OCI-LY3 (cell line): Measurements from ENCODE around the gene HERPUD1.

Experiments
- H2AFZ ChIP-seq: fragments of 200-600, 300-600 bp; shearing (Covaris generic); 2 replicates; pipeline ENCODE4 v1.6.0; 2014; ENCODE audit warnings: antibody characterized with exemption, low read depth, low read length
- H3K27ac ChIP-seq: fragments of 200-600, 300-600 bp; sonication (generic); 2 replicates; pipeline ENCODE4 v1.5.1; 2014; ENCODE audit warnings: mild to moderate bottlenecking, low read length, moderate library complexity, mixed read lengths
- H3K27me3 ChIP-seq: fragments of 200-600, 300-600 bp; sonication (generic); 2 replicates; pipeline ENCODE4 v1.6.1; 2014; ENCODE audit warnings: low read depth, low read length, mixed read lengths
- H3K36me3 ChIP-seq: fragments of 200-600, 300-600 bp; sonication (generic); replicated peaks from 2 replicates; pipeline ENCODE3; 2014; ENCODE audit warnings: low read depth, low read length, mixed read lengths
- H3K4me1 ChIP-seq: fragments of 300-600, 200-600 bp; sonication (generic); 2 replicates; pipeline ENCODE4 v1.6.1; 2014; ENCODE audit warnings: low read length, mixed read lengths
- H3K4me2 ChIP-seq: fragments of 200-600, 300-600 bp; sonication (generic); 2 replicates; pipeline ENCODE4 v1.6.1; 2014; ENCODE audit warnings: low read length, mixed read lengths
- H3K4me3 ChIP-seq: fragments of 300-600, 200-600 bp; sonication (generic); 2 replicates; pipeline ENCODE4 v1.5.1; 2014; ENCODE audit warnings: antibody characterized with exemption, mild to moderate bottlenecking, low read length, moderate library complexity
- H3K79me2 ChIP-seq: fragments of 300-600, 200-600 bp; shearing (Covaris generic); 2 replicates; pipeline ENCODE4 v1.6.1; 2014; ENCODE audit warnings: mild to moderate bottlenecking, low read length, mixed read lengths
- H3K9ac ChIP-seq: fragments of 300-600, 200-600 bp; shearing (Covaris generic); 2 replicates; pipeline ENCODE4 v1.6.0; 2014; ENCODE audit warnings: mild to moderate bottlenecking, low read length, moderate library complexity
- H3K9me3 ChIP-seq: fragments of 200-600, 300-600 bp; shearing (Covaris generic); 2 replicates; pipeline ENCODE4 v1.6.1; 2014; ENCODE audit warnings: low read length, mixed read lengths; ENCODE audit not compliant: insufficient read depth
- H4K20me1 ChIP-seq: fragments of 200-600, 300-600 bp; sonication (generic); 2 replicates; pipeline ENCODE4 v1.6.1; 2016; ENCODE audit warnings: low read length, mixed read lengths; ENCODE audit not compliant: insufficient read depth
- EZH2phosphoT487 ChIP-seq: fragments of 200-600 bp; shearing (Covaris generic); IDR thresholded peaks from 2 replicates; pipeline ENCODE4 v1.6.1; 2018; ENCODE audit warnings: antibody characterized with exemption, mixed run types, low read depth
- TF ChIP-seq, protein P1 (sequence below): fragments of 200-600, 300-600 bp; sonication (generic); IDR thresholded peaks from 2 replicates; pipeline ENCODE4 v1.5.1; 2014; ENCODE audit warnings: antibody characterized with exemption, low read length, low read depth

Gene HERPUD1

DNA sequence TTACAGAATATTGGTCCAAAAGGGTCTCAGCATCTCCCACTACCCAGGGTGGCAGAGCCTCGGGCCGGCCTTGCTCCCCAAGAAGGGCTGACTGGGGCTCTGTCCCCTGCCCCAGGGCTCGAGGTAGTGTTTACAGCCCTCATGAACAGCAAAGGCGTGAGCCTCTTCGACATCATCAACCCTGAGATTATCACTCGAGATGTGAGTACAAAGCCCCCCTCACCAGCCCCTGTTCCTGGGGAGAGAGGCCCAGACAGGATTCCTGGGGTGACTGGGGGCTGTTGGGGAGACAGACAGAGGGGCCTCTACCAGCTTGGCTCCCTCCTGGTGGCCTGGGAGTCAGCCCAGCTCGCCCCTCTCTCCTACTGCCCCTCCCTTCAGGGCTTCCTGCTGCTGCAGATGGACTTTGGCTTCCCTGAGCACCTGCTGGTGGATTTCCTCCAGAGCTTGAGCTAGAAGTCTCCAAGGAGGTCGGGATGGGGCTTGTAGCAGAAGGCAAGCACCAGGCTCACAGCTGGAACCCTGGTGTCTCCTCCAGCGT lies 51.3 kb downstream of the HERPUD1 start:
- Histone ChIP-seq H3K9ac (no peak overlapping the region), H3K27me3 (no peaks in the 10 kb centered on the region), H2AFZ (no peak overlapping the region), H3K4me2 (no peak overlapping the region), H3K4me3 (no peak overlapping the region), H3K36me3 (no peaks in the 10 kb centered on the region), H3K27ac (no peak overlapping the region), H4K20me1 (no peaks in the 10 kb centered on the region), H3K4me1 (peaks cover 5% of the 10 kb centered on the region; the same call in 1 of the 2 replicates), H3K79me2 (0 out of 2 replicates have a peak, but pooled peaks cover 1% of the 10 kb centered on the region), H3K9me3 (no peaks in the 10 kb centered on the region)
- TF ChIP-seq EZH2phosphoT487: no peak
- TF ChIP-seq, protein P1, sequence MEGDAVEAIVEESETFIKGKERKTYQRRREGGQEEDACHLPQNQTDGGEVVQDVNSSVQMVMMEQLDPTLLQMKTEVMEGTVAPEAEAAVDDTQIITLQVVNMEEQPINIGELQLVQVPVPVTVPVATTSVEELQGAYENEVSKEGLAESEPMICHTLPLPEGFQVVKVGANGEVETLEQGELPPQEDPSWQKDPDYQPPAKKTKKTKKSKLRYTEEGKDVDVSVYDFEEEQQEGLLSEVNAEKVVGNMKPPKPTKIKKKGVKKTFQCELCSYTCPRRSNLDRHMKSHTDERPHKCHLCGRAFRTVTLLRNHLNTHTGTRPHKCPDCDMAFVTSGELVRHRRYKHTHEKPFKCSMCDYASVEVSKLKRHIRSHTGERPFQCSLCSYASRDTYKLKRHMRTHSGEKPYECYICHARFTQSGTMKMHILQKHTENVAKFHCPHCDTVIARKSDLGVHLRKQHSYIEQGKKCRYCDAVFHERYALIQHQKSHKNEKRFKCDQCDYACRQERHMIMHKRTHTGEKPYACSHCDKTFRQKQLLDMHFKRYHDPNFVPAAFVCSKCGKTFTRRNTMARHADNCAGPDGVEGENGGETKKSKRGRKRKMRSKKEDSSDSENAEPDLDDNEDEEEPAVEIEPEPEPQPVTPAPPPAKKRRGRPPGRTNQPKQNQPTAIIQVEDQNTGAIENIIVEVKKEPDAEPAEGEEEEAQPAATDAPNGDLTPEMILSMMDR: no peak

DNA sequence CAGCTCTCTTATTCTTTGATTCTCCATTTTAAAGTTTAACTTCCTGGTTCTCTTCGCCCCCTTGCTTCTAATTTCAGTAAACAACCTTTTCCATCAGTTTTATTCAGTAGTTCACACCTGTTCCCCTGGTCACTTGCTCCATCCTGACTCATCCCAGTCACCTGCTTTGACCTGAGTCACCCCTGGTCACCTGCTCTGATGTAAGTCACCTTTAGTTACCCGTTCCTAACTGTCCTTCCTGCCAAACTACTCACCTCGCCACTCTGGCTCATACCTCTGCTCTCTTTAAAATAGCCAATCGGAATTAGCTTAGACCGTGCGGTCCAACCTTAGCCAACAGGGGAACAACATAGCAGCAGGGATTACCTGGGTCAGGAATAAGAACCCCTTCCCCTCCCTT lies 52.7 kb downstream of the HERPUD1 start:
- Histone ChIP-seq H3K27ac (no peak overlapping the region), H3K79me2 (peaks cover 12% of the 10 kb centered on the region; the same call in 1 of the 2 replicates), H4K20me1 (no peaks in the 10 kb centered on the region), H2AFZ (no peak overlapping the region), H3K4me2 (no peak overlapping the region), H3K27me3 (no peaks in the 10 kb centered on the region), H3K9ac (no peak overlapping the region), H3K4me3 (no peak overlapping the region), H3K9me3 (no peaks in the 10 kb centered on the region), H3K4me1 (peaks cover 10% of the 10 kb centered on the region; the same call in 1 of the 2 replicates), H3K36me3 (no peaks in the 10 kb centered on the region)
- TF ChIP-seq, protein P1: no peak
- TF ChIP-seq EZH2phosphoT487: no peak

DNA sequence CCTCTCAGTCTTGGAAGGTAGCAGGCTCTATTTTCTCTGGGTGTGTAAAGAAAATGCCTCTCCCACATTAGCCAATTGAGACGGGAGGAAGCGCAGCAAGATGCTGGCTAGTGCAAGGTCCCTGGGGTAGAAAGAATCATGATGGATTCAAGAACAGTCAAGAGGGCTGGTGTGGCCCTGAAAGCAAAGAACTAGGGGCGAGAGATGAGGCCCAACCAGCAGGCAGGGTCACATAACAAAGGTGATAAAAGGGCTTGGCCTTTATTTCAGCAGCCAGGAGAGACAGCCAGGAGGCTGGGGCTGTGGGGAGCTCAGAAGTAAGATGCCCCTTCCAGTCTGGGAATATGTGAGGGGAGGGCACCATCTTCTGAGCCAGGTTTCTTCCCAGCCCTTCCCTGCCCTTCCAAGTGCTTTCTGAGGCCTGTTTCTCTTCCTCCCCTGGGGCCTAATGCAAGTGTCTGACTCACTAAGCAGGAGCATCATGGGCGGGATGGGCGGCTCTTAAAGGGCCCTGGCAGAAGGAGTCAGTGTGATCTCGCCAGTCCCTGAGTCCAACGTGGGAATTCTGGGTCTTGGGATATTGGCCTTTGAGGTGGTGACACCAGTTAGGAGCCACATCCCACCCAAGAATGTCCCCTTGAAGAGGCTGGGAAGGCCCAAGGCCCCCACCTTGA lies 53.5 kb downstream of the HERPUD1 start:
- no peak overlapping the region for H3K4me2 ChIP-seq
- H3K9me3 ChIP-seq: no peaks in the 10 kb centered on the region
- no peak overlapping the region for H2AFZ ChIP-seq
- H3K79me2 ChIP-seq: peaks cover 20% of the 10 kb centered on the region
- H3K4me1 ChIP-seq: peaks cover 11% of the 10 kb centered on the region
- TF ChIP-seq, protein P1: no peak
- no peak for TF ChIP-seq EZH2phosphoT487
- no peaks in the 10 kb centered on the region for H3K27me3 ChIP-seq
- H3K27ac ChIP-seq: no peak overlapping the region
- H4K20me1 ChIP-seq: no peaks in the 10 kb centered on the region
- H3K4me3 ChIP-seq: no peak overlapping the region
- H3K9ac ChIP-seq: no peak overlapping the region
- H3K36me3 ChIP-seq: no peaks in the 10 kb centered on the region

DNA sequence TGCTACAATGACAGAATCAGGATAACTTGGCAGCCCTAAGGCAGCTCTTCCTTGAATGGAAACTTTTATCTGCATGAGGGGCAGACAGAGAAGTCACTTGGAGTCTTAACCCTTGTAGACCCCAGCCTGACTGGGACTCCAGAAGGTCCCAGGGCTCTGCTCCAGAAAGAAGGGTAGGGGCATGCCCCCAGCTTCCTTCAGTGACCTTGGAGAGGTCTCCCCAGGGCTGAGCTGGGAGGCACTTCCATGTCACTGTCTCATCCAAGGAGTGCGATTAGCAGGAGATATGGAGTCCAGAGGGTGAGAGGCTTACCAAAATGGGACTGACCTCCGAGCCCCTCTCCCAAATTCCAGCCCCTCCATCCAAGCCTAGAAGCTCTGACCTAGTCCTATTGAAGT lies 54.0 kb downstream of the HERPUD1 start:
- Histone ChIP-seq H3K9ac (no peak overlapping the region), H3K4me1 (peaks cover 16% of the 10 kb centered on the region), H3K27ac (no peak overlapping the region)

More for the DNA sequence above, 54.0 kb downstream of the HERPUD1 start:
- TF ChIP-seq, protein P1: no peak
- TF ChIP-seq EZH2phosphoT487: no peak
- H3K4me2 ChIP-seq: no peak overlapping the region
- no peak overlapping the region for H2AFZ ChIP-seq
- H3K4me3 ChIP-seq: no peak overlapping the region
- peaks cover 25% of the 10 kb centered on the region for H3K79me2 ChIP-seq
- peaks cover 1% of the 10 kb centered on the region for H3K36me3 ChIP-seq
- H3K9me3 ChIP-seq: no peaks in the 10 kb centered on the region
- no peaks in the 10 kb centered on the region for H3K27me3 ChIP-seq
- H4K20me1 ChIP-seq: no peaks in the 10 kb centered on the region
